Tibial nerve (tissue), 4 donors: ENCODE data around the gene PSMC5.

ENCODE experiments used
- EP300 ChIP-seq, 2 donors: sonication (generic); formaldehyde crosslinking; IDR thresholded peaks; one replicate each; pipeline ENCODE4 v1.6.1; 2017; ENCODE audit warnings: antibody characterized with exemption in 2 of 2, mild to moderate bottlenecking in 1 of 2
- POLR2A ChIP-seq, 2 donors: fragments of 450-650 bp; IDR thresholded peaks; one replicate each; pipeline ENCODE4 v1.6.1; 2017; ENCODE audit warnings: antibody characterized with exemption in 2 of 2, mild to moderate bottlenecking in 2 of 2, moderate library complexity in 2 of 2
- TF ChIP-seq, protein P1 (sequence below), 5 experiments: fragments of 200-600 bp in 3 of 5; fragments of 450-650 bp in 2 of 5; sonication (generic) in 3 of 5; IDR thresholded peaks; one replicate each; pipeline ENCODE4 v1.5.1; 2016 to 2019; ENCODE audit warnings: antibody characterized with exemption in 5 of 5, mild to moderate bottlenecking in 3 of 5, moderate library complexity in 2 of 5

DNA sequence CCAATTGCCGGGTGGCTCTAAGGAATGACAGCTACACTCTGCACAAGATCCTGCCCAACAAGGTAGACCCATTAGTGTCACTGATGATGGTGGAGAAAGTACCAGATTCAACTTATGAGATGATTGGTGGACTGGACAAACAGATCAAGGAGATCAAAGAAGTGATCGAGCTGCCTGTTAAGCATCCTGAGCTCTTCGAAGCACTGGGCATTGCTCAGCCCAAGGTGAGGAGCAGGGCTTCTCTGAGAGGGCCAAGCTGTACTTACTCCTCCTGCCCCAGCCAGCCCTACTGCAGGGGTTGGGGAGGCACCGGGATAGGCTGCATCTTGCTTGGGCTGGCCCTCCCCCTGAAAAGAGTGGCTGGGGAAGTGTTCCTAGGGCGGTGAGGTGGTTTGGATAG is 3.0 kb downstream of the PSMC5 start:
- TF ChIP-seq POLR2A (IDR thresholded peaks at IDR 0.05) (no peak), EP300 (IDR thresholded peaks at IDR 0.05) (no peak)
- TF ChIP-seq, protein P1, sequence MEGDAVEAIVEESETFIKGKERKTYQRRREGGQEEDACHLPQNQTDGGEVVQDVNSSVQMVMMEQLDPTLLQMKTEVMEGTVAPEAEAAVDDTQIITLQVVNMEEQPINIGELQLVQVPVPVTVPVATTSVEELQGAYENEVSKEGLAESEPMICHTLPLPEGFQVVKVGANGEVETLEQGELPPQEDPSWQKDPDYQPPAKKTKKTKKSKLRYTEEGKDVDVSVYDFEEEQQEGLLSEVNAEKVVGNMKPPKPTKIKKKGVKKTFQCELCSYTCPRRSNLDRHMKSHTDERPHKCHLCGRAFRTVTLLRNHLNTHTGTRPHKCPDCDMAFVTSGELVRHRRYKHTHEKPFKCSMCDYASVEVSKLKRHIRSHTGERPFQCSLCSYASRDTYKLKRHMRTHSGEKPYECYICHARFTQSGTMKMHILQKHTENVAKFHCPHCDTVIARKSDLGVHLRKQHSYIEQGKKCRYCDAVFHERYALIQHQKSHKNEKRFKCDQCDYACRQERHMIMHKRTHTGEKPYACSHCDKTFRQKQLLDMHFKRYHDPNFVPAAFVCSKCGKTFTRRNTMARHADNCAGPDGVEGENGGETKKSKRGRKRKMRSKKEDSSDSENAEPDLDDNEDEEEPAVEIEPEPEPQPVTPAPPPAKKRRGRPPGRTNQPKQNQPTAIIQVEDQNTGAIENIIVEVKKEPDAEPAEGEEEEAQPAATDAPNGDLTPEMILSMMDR (IDR thresholded peaks at IDR 0.05), result no peak
